Liver (tissue), 9 donors: ENCODE data around the gene ADO. TPM values are rescaled to one million over a fixed set of nuclear protein-coding genes. Genes with fewer than 3 reads are reported as not detected.

ENCODE experiments used
- DNase-seq: peaks from one replicate; pipeline ENCODE4 v3.0.0-alpha.2; 2017; ENCODE audit warnings: low spot score
- H3K27ac ChIP-seq, 2 donors: one replicate each; pipeline ENCODE4 v1.7.0; 2013; ENCODE audit warnings: inconsistent platforms in 2 of 2, low read length in 2 of 2, control low read depth in 1 of 2, low read depth in 1 of 2, mild to moderate bottlenecking in 1 of 2
- H3K27me3 ChIP-seq, 4 donors: one replicate each; pipeline versions ENCODE4 v1.6.1 to v1.7.0; 2013; ENCODE audit warnings: low read length in 3 of 4, inconsistent platforms in 1 of 4, mild to moderate bottlenecking in 1 of 4, moderate library complexity in 1 of 4; ENCODE audit not compliant: control insufficient read depth in 4 of 4, insufficient read depth in 4 of 4
- H3K36me3 ChIP-seq, 4 donors: one replicate each; pipeline versions ENCODE4 v1.6.1 to v1.7.0; 2013; ENCODE audit warnings: low read length in 3 of 4, mild to moderate bottlenecking in 3 of 4, low read depth in 1 of 4, moderate library complexity in 1 of 4; ENCODE audit not compliant: control insufficient read depth in 4 of 4, insufficient read depth in 3 of 4
- H3K4me1 ChIP-seq, 4 donors: one replicate each; pipeline versions ENCODE4 v1.6.1 to v1.7.0; 2013; ENCODE audit warnings: low read length in 3 of 4, mild to moderate bottlenecking in 3 of 4, moderate library complexity in 1 of 4; ENCODE audit not compliant: control insufficient read depth in 4 of 4, insufficient read depth in 4 of 4
- H3K4me3 ChIP-seq, 3 donors: one replicate each; pipeline versions ENCODE4 v1.6.1 to v1.7.0; 2013; ENCODE audit warnings: low read length in 3 of 3, control low read depth in 1 of 3, low read depth in 1 of 3, mild to moderate bottlenecking in 1 of 3
- H3K9ac ChIP-seq, 2 donors: one replicate each; pipeline ENCODE4 v1.7.0; 2013; ENCODE audit warnings: low read length in 2 of 2, mild to moderate bottlenecking in 2 of 2, moderate library complexity in 2 of 2, control low read depth in 1 of 2, low read depth in 1 of 2
- H3K9me3 ChIP-seq, 4 donors: one replicate each; pipeline versions ENCODE4 v1.6.1 to v1.7.0; 2013; ENCODE audit warnings: low read length in 3 of 4; ENCODE audit not compliant: control insufficient read depth in 4 of 4
- EGR1 ChIP-seq, 2 donors: IDR thresholded peaks; 2 replicates each; pipeline ENCODE4 v1.6.1; 2016 to 2018; ENCODE audit warnings: antibody characterized with exemption in 2 of 2, low read depth in 2 of 2
- FOXA1 ChIP-seq: IDR thresholded peaks from 2 replicates; pipeline ENCODE4 v1.6.1; 2016; ENCODE audit warnings: antibody characterized with exemption
- FOXA2 ChIP-seq: IDR thresholded peaks from 2 replicates; pipeline ENCODE4 v1.6.1; 2016; ENCODE audit warnings: antibody characterized with exemption
- GABPA ChIP-seq, 2 donors: IDR thresholded peaks in 1 of 2; conservative IDR thresholded peaks in 1 of 2; 2 replicates each; pipeline ENCODE4 v1.6.1; 2016; ENCODE audit warnings: antibody characterized with exemption in 2 of 2, mild to moderate bottlenecking in 1 of 2, moderate library complexity in 1 of 2
- HNF4A ChIP-seq, 2 donors: conservative IDR thresholded peaks; 2 replicates each; pipeline ENCODE4 v1.6.1; 2016; ENCODE audit warnings: antibody characterized with exemption in 2 of 2, mild to moderate bottlenecking in 2 of 2
- HNF4G ChIP-seq: IDR thresholded peaks from 2 replicates; pipeline ENCODE4 v1.6.1; 2016; ENCODE audit warnings: antibody characterized with exemption
- JUND ChIP-seq, 2 donors: IDR thresholded peaks; 2 replicates each; pipeline ENCODE4 v1.6.1; 2016; ENCODE audit warnings: antibody characterized with exemption in 2 of 2
- MAX ChIP-seq: IDR thresholded peaks from 2 replicates; pipeline ENCODE4 v1.6.1; 2016; ENCODE audit warnings: antibody characterized with exemption
- NR2F2 ChIP-seq: IDR thresholded peaks from 2 replicates; pipeline ENCODE4 v1.6.1; 2016; ENCODE audit warnings: antibody characterized with exemption
- RAD21 ChIP-seq, 2 donors: IDR thresholded peaks; 2 replicates each; pipeline ENCODE4 v1.6.1; 2016; ENCODE audit warnings: antibody characterized with exemption in 2 of 2, mild to moderate bottlenecking in 2 of 2
- REST ChIP-seq: IDR thresholded peaks from 2 replicates; pipeline ENCODE4 v1.6.1; 2016; ENCODE audit warnings: antibody characterized with exemption, mild to moderate bottlenecking
- RXRA ChIP-seq, 2 donors: IDR thresholded peaks; 2 replicates each; pipeline ENCODE4 v1.6.1; 2017 to 2018; ENCODE audit warnings: antibody characterized with exemption in 2 of 2, mild to moderate bottlenecking in 1 of 2
- SP1 ChIP-seq: IDR thresholded peaks from 2 replicates; pipeline ENCODE4 v1.6.1; 2018; ENCODE audit warnings: antibody characterized with exemption, mild to moderate bottlenecking
- TAF1 ChIP-seq: conservative IDR thresholded peaks from 2 replicates; pipeline ENCODE4 v1.6.1; 2016; ENCODE audit warnings: antibody characterized with exemption, mild to moderate bottlenecking
- YY1 ChIP-seq: IDR thresholded peaks from 2 replicates; pipeline ENCODE4 v1.6.1; 2016; ENCODE audit warnings: antibody characterized with exemption, mild to moderate bottlenecking
- WGBS: extraction: QIAGEN DNeasy Blood & Tissue Kit; methylation state at CpG from one replicate; pipeline ENCODE4 v1.1.7; 2013; 5-methylcytosine and 5-hydroxymethylcytosine counted together
- polyA plus RNA-seq, 2 donors: library from polyadenylated mRNA; stranded (reverse) in 1 of 2; unstranded in 1 of 2; fragments of 200-250 nt in 1 of 2; fragments of >200 nt in 1 of 2; fragmentation: Nextera tagmentation in 1 of 2; extraction: Ambion mirVana in 1 of 2; gene quantifications; one replicate each; pipeline versions ENCODE4 v1.2.1 to v1.2.3, GENCODE V29; 2013 to 2015
- total RNA-seq, 2 donors: library from RNA; depleted of rRNA; stranded (reverse); fragments of >200 nt; gene quantifications; one replicate each; pipeline ENCODE4 v1.2.3, GENCODE V29; 2014
- TF ChIP-seq, protein P1 (sequence below): IDR thresholded peaks from 2 replicates; pipeline ENCODE4 v1.6.1; 2016; ENCODE audit warnings: antibody characterized with exemption
- TF ChIP-seq, protein P2 (sequence below): fragments of 150-350 bp; IDR thresholded peaks from 2 replicates; pipeline ENCODE4 v1.5.1; 2017; ENCODE audit warnings: improper control_type of control experiment, low read depth, low read length; ENCODE audit not compliant: missing input control
- TF ChIP-seq, protein P3 (sequence below): IDR thresholded peaks from 2 replicates; pipeline ENCODE4 v1.6.1; 2016; ENCODE audit warnings: antibody characterized with exemption
- donor health status: healthy.
- donor health status: healthy.
- donor health status: healthy.
- donor health status: healthy.
- donor health status: healthy.

ADO gene
- total and polyA plus RNA-seq, 4 donors, result 1.4 to 6.7 (median 5.5) TPM

- H3K4me3 ChIP-seq, result no peak overlapping the region
- H3K27ac ChIP-seq, result no peak overlapping the region
- H3K9ac ChIP-seq, result no peak overlapping the region
- no peaks in the 10 kb centered on the region for H3K36me3 ChIP-seq
- WGBS, result 68% methylated on average over 3 of the region's 3 CpGs
- H3K9me3 ChIP-seq, result peaks cover 6 to 14% (median 8%) of the 10 kb centered on the region in 4 donors
- H3K4me1 ChIP-seq, result no peaks in the 10 kb centered on the region
- no peak for DNase-seq
- no peaks in the 10 kb centered on the region for H3K27me3 ChIP-seq
- no peak for TF ChIP-seq GABPA (IDR thresholded peaks at IDR 0.05 in 1 of 2, conservative IDR thresholded peaks at IDR 0.05 in 1 of 2)
- TF ChIP-seq RAD21 (IDR thresholded peaks at IDR 0.05), result no peak
- TF ChIP-seq, protein P1, sequence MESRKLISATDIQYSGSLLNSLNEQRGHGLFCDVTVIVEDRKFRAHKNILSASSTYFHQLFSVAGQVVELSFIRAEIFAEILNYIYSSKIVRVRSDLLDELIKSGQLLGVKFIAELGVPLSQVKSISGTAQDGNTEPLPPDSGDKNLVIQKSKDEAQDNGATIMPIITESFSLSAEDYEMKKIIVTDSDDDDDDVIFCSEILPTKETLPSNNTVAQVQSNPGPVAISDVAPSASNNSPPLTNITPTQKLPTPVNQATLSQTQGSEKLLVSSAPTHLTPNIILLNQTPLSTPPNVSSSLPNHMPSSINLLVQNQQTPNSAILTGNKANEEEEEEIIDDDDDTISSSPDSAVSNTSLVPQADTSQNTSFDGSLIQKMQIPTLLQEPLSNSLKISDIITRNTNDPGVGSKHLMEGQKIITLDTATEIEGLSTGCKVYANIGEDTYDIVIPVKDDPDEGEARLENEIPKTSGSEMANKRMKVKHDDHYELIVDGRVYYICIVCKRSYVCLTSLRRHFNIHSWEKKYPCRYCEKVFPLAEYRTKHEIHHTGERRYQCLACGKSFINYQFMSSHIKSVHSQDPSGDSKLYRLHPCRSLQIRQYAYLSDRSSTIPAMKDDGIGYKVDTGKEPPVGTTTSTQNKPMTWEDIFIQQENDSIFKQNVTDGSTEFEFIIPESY, result no peak
- TF ChIP-seq, protein P2, sequence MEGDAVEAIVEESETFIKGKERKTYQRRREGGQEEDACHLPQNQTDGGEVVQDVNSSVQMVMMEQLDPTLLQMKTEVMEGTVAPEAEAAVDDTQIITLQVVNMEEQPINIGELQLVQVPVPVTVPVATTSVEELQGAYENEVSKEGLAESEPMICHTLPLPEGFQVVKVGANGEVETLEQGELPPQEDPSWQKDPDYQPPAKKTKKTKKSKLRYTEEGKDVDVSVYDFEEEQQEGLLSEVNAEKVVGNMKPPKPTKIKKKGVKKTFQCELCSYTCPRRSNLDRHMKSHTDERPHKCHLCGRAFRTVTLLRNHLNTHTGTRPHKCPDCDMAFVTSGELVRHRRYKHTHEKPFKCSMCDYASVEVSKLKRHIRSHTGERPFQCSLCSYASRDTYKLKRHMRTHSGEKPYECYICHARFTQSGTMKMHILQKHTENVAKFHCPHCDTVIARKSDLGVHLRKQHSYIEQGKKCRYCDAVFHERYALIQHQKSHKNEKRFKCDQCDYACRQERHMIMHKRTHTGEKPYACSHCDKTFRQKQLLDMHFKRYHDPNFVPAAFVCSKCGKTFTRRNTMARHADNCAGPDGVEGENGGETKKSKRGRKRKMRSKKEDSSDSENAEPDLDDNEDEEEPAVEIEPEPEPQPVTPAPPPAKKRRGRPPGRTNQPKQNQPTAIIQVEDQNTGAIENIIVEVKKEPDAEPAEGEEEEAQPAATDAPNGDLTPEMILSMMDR, result no peak
- TF ChIP-seq JUND (IDR thresholded peaks at IDR 0.05), result no peak
- TF ChIP-seq RXRA (IDR thresholded peaks at IDR 0.05), result no peak
- no peak for TF ChIP-seq YY1
- TF ChIP-seq NR2F2, result no peak
Measured at GRCh38 chr10:62843600-62843999, 39.1 kb downstream of the ADO start.

- Histone ChIP-seq H3K4me3 (no peak overlapping the region), H3K27ac (no peak overlapping the region), H3K9me3 (peaks cover 8 to 16% (median 8%) of the 10 kb centered on the region in 4 donors), H3K36me3 (no peaks in the 10 kb centered on the region), H3K9ac (no peak overlapping the region), H3K4me1 (no peaks in the 10 kb centered on the region), H3K27me3 (no peaks in the 10 kb centered on the region)
- WGBS, result 74% methylated on average over 7 of the region's 7 CpGs
- TF ChIP-seq YY1 (no peak), EGR1 (IDR thresholded peaks at IDR 0.05; ENCODE audit: low read depth in 2 of 2) (no peak), RAD21 (IDR thresholded peaks at IDR 0.05) (no peak), SP1 (no peak), TAF1 (no peak), REST (no peak), GABPA (IDR thresholded peaks at IDR 0.05 in 1 of 2, conservative IDR thresholded peaks at IDR 0.05 in 1 of 2) (no peak), RXRA (IDR thresholded peaks at IDR 0.05) (no peak), FOXA2 (no peak), MAX (no peak), HNF4A (conservative IDR thresholded peaks at IDR 0.05) (no peak), FOXA1 (no peak), HNF4G (no peak), JUND (IDR thresholded peaks at IDR 0.05) (no peak)
- TF ChIP-seq, protein P1, result no peak
- TF ChIP-seq, protein P2, result no peak
- TF ChIP-seq, protein P3, sequence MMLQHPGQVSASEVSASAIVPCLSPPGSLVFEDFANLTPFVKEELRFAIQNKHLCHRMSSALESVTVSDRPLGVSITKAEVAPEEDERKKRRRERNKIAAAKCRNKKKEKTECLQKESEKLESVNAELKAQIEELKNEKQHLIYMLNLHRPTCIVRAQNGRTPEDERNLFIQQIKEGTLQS, result no peak
- DNase-seq, result no peak
Measured at GRCh38 chr10:62844280-62845011, 39.9 kb downstream of the ADO start.
